Measurements from ENCODE around the gene KIF26A.

DNA sequence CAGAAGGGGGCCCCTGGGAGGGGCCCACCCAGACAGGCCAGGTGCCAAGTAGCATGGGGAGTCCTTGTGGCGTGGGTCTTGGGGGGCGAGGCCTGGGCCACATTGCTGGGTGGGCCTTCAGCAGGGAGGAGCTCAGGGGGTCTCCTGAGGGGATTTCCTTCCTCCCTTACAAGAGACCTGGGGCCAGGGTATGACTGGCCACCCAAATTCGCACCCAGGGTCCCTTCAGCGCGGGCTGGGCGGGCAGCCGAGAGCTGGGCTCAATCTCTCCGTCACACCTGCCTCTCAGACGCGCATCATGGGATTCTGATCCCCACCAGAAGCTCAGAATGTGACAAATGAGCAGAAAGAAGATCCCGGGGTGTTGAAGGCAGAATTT lies 72.4 kb downstream of the KIF26A start:
- TF ChIP-seq, protein P1, sequence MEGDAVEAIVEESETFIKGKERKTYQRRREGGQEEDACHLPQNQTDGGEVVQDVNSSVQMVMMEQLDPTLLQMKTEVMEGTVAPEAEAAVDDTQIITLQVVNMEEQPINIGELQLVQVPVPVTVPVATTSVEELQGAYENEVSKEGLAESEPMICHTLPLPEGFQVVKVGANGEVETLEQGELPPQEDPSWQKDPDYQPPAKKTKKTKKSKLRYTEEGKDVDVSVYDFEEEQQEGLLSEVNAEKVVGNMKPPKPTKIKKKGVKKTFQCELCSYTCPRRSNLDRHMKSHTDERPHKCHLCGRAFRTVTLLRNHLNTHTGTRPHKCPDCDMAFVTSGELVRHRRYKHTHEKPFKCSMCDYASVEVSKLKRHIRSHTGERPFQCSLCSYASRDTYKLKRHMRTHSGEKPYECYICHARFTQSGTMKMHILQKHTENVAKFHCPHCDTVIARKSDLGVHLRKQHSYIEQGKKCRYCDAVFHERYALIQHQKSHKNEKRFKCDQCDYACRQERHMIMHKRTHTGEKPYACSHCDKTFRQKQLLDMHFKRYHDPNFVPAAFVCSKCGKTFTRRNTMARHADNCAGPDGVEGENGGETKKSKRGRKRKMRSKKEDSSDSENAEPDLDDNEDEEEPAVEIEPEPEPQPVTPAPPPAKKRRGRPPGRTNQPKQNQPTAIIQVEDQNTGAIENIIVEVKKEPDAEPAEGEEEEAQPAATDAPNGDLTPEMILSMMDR (conservative IDR thresholded peaks at IDR 0.05; ENCODE audit: low read depth, low read length), result no peak
- no peak for TF ChIP-seq EZH2 (IDR thresholded peaks at IDR 0.05; ENCODE audit: low read length, unreplicated experiment)
- no peak for TF ChIP-seq EZH2phosphoT487 (IDR thresholded peaks at IDR 0.05; ENCODE audit: borderline replicate concordance, low read length)
